Endothelial cell (in vitro differentiated cells): ENCODE results near the gene KATNAL1. TPM values are rescaled to one million over a fixed set of nuclear protein-coding genes. Genes with fewer than 3 reads are reported as not detected.

Source experiments
- DNase-seq: peaks from one replicate; pipeline ENCODE4 v3.0.0; 2021; ENCODE audit warnings: low spot score
- H3K27ac Mint-ChIP-seq: one replicate; pipeline ENCODE4 v1.8.0; 2021; ENCODE audit warnings: mixed read lengths, inconsistent platforms; ENCODE audit not compliant: unreplicated experiment
- H3K27me3 Mint-ChIP-seq: one replicate; pipeline ENCODE4 v1.8.0; 2021; ENCODE audit warnings: mild to moderate bottlenecking, moderate library complexity, mixed read lengths, inconsistent platforms; ENCODE audit not compliant: unreplicated experiment
- H3K36me3 Mint-ChIP-seq: one replicate; pipeline ENCODE4 v1.8.0; 2021; ENCODE audit warnings: mild to moderate bottlenecking, low read depth, mixed read lengths, inconsistent platforms; ENCODE audit not compliant: unreplicated experiment
- H3K4me1 Mint-ChIP-seq: one replicate; pipeline ENCODE4 v1.8.0; 2021; ENCODE audit warnings: mild to moderate bottlenecking, mixed read lengths, inconsistent platforms; ENCODE audit not compliant: unreplicated experiment
- H3K4me3 Mint-ChIP-seq: one replicate; pipeline ENCODE4 v1.8.0; 2021; ENCODE audit warnings: mild to moderate bottlenecking, mixed read lengths, inconsistent platforms; ENCODE audit not compliant: unreplicated experiment
- H3K9me3 Mint-ChIP-seq: one replicate; pipeline ENCODE4 v1.8.0; 2021; ENCODE audit warnings: mixed read lengths, inconsistent platforms; ENCODE audit not compliant: unreplicated experiment
- total RNA-seq: library from RNA; stranded (reverse); fragmentation: NEBNext Ultra II Directional; extraction: Animal tissue kit (Norgen Biotek cat#: 25700); gene quantifications from one replicate; pipeline ENCODE4 v1.2.1, GENCODE V29; 2021; ENCODE audit not compliant: unreplicated experiment
- TF ChIP-seq, protein P1 (sequence below): fragments of 200-600 bp; sonication (generic); IDR thresholded peaks from one replicate; pipeline ENCODE4 v1.5.0; 2021; ENCODE audit warnings: antibody characterized with exemption; ENCODE audit not compliant: unreplicated experiment

KATNAL1 gene
- total RNA-seq, 1 donor from 2014 or later: 18.3 TPM

DNA sequence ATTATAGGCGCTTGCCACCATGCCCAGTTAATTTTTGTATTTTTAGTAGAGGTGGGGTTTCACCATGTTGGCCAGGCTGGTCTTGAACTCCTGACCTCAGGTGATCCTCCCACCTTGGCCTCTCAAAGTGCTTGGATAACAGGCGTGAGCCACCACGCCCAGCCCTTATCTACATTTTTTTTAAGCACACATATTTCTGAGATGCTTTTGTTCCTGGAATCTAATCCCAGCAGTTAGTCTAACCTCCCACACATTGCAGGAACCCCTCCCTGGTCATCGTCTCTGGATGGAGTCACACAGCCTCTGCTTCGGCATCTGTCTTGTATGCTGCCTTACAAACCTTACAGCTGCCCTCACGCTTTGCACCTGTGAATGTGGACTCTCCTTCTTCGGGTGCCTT is 15.1 kb upstream of the KATNAL1 start:
- TF ChIP-seq, protein P1, sequence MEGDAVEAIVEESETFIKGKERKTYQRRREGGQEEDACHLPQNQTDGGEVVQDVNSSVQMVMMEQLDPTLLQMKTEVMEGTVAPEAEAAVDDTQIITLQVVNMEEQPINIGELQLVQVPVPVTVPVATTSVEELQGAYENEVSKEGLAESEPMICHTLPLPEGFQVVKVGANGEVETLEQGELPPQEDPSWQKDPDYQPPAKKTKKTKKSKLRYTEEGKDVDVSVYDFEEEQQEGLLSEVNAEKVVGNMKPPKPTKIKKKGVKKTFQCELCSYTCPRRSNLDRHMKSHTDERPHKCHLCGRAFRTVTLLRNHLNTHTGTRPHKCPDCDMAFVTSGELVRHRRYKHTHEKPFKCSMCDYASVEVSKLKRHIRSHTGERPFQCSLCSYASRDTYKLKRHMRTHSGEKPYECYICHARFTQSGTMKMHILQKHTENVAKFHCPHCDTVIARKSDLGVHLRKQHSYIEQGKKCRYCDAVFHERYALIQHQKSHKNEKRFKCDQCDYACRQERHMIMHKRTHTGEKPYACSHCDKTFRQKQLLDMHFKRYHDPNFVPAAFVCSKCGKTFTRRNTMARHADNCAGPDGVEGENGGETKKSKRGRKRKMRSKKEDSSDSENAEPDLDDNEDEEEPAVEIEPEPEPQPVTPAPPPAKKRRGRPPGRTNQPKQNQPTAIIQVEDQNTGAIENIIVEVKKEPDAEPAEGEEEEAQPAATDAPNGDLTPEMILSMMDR: no peak
- no peaks in the 10 kb centered on the region for H3K9me3 Mint-ChIP-seq
- no peaks in the 10 kb centered on the region for H3K36me3 Mint-ChIP-seq
- DNase-seq: no peak
- H3K4me3 Mint-ChIP-seq: no peak overlapping the region
- H3K27ac Mint-ChIP-seq: no peak overlapping the region
- H3K27me3 Mint-ChIP-seq: no peaks in the 10 kb centered on the region
- H3K4me1 Mint-ChIP-seq: no peaks in the 10 kb centered on the region

DNA sequence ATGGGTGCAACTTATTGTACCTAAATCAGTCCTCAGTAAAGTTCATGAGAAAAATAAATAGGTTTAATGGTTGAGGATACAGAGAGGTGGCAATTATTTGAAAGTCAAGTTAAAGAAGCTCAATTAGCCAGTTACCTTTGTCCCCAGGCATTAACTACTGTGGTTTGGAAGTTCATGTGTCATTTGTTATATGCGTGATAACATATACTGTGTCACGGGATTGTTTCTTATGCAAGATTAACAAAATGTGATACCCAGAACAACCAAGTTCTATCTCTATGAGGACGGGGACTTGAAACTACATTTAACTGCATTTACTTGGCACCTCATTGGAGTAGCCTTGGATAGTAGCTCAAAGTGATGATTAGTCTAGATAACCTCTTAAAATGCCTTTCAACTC is 13.9 kb upstream of the KATNAL1 start:
- no peak for DNase-seq
- H3K4me1 Mint-ChIP-seq: no peaks in the 10 kb centered on the region
- TF ChIP-seq, protein P1: no peak
- no peak overlapping the region for H3K4me3 Mint-ChIP-seq
- H3K9me3 Mint-ChIP-seq: no peaks in the 10 kb centered on the region
- no peak overlapping the region for H3K27ac Mint-ChIP-seq
- H3K36me3 Mint-ChIP-seq: no peaks in the 10 kb centered on the region
- H3K27me3 Mint-ChIP-seq: no peaks in the 10 kb centered on the region

- no peaks in the 10 kb centered on the region for H3K9me3 Mint-ChIP-seq
- H3K27ac Mint-ChIP-seq: no peak overlapping the region
- DNase-seq: no peak
- no peak overlapping the region for H3K4me3 Mint-ChIP-seq
- no peaks in the 10 kb centered on the region for H3K4me1 Mint-ChIP-seq
- TF ChIP-seq, protein P1: no peak
- no peaks in the 10 kb centered on the region for H3K36me3 Mint-ChIP-seq
- H3K27me3 Mint-ChIP-seq: peaks cover 2% of the 10 kb centered on the region
These were observed 12.3 kb upstream of the KATNAL1 start for GRCh38 chr13:30319655-30320054.

DNA sequence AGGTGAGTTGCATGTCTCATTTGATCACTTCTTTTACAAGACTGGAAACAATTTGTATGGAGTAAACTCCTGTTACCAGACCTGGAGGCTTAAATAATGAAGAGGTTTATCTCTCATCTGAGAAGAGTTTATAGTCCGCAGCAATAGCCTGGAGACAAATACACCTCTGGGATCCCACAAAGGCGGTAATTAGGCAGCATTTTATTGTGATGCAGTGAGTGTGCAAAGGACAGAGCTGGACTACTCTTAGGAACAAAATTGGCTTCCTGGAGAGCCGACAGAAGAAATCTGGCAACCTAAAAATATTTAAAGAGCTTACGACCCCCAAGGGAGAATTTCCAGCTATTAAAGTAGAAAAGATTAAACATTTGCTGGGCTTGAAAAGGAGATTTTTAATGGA is 11.8 kb upstream of the KATNAL1 start:
- H3K9me3 Mint-ChIP-seq: no peaks in the 10 kb centered on the region
- H3K36me3 Mint-ChIP-seq: no peaks in the 10 kb centered on the region

GRCh38 chr13:30318026-30318425 is 10.7 kb upstream of the KATNAL1 start:
- TF ChIP-seq, protein P1: no peak
- DNase-seq: no peak
- Mint-ChIP-seq H3K27ac (no peak overlapping the region), H3K36me3 (no peaks in the 10 kb centered on the region), H3K27me3 (peaks cover 2% of the 10 kb centered on the region), H3K4me3 (no peak overlapping the region), H3K9me3 (no peaks in the 10 kb centered on the region), H3K4me1 (no peaks in the 10 kb centered on the region)

More for the DNA sequence above, 11.8 kb upstream of the KATNAL1 start:
- DNase-seq: no peak
- Mint-ChIP-seq H3K27me3 (peaks cover 2% of the 10 kb centered on the region), H3K4me1 (no peaks in the 10 kb centered on the region), H3K27ac (no peak overlapping the region), H3K4me3 (no peak overlapping the region)
- TF ChIP-seq, protein P1: no peak
